ENCODE measurements around the gene ZNF423. TPM values are rescaled to one million over a fixed set of nuclear protein-coding genes. Genes with fewer than 3 reads are reported as not detected.

The ZNF423 gene
- polyA plus RNA-seq, 1 of the 3 experiments (the other 2 are of a cell fraction): 1.2 TPM

- H3K9me3 ChIP-seq: no peaks in the 10 kb centered on the region
- H3F3A ChIP-seq (replicated peaks; ENCODE audit: insufficient read depth): no peaks in the 10 kb centered on the region
- CTCF ChIA-PET: interaction anchor here (0.6 to 2.7 kb wide), 4 partner anchors 12 to 481 kb away, joined by 3 to 11 read pairs (median 3); no protein-coding TSS in a partner anchor
- H3K36me3 ChIP-seq (replicated peaks in 1 of 2; ENCODE audit: control insufficient read depth in 1 of 2, insufficient read depth in 2 of 2, low read length in 1 of 2): no peaks in the 10 kb centered on the region
- no peak overlapping the region for H3K9ac ChIP-seq
- H3K79me2 ChIP-seq (ENCODE audit: insufficient read depth): no peaks in the 10 kb centered on the region
- no peaks in the 10 kb centered on the region for H3K27me3 ChIP-seq (ENCODE audit: insufficient read depth)
- POLR2A ChIA-PET: no interaction called here
- no peaks in the 10 kb centered on the region for H3K9me2 ChIP-seq
- H3K4me2 ChIP-seq: no peak overlapping the region
- DNase-seq: peak; percentile 49
- H2AFZ ChIP-seq (ENCODE audit: low read depth): no peak overlapping the region
- H3K4me3 ChIP-seq (ENCODE audit: low read depth in 2 of 2, low read length in 1 of 2): no peak overlapping the region
- whole genome bisulfite sequencing (ENCODE audit: low lambda C conversion rate): 51% methylated on average over 10 of the region's 20 CpGs
- H3K27ac ChIP-seq (ENCODE audit: low read depth in 2 of 2, low read length in 1 of 2): no peak overlapping the region
- H4K20me1 ChIP-seq (ENCODE audit: insufficient read depth): no peaks in the 10 kb centered on the region
- TF ChIP-seq RAD21 (IDR thresholded peaks at IDR 0.05; ENCODE audit: low read length) (peak; percentile 57), USF1 (IDR thresholded peaks at IDR 0.05; ENCODE audit: borderline replicate concordance, low read depth) (no peak), SIN3A (IDR thresholded peaks at IDR 0.05; ENCODE audit: borderline replicate concordance, low read depth, low read length) (no peak)
- H3K4me1 ChIP-seq (ENCODE audit: control insufficient read depth in 1 of 2, insufficient read depth in 2 of 2, low read depth in 1 of 2, low read length in 1 of 2): no peaks in the 10 kb centered on the region; a peak in 1 of 4 replicates
Measured at GRCh38 chr16:49440156-49441065, 415.5 kb downstream of the ZNF423 start.

- ChIA-PET CTCF (interaction anchor here (0.6 to 2.7 kb wide), 4 partner anchors 13 to 482 kb away, joined by 3 to 11 read pairs (median 3); no protein-coding TSS in a partner anchor), POLR2A (no interaction called here)
- WGBS (ENCODE audit: low lambda C conversion rate): no CpG with 5 or more reads among the region's 4 CpGs
- Histone ChIP-seq H3K79me2 (ENCODE audit: insufficient read depth) (no peaks in the 10 kb centered on the region), H3K4me3 (ENCODE audit: low read depth in 2 of 2, low read length in 1 of 2) (no peak overlapping the region), H4K20me1 (ENCODE audit: insufficient read depth) (no peaks in the 10 kb centered on the region), H3K9ac (no peak overlapping the region), H3K4me1 (ENCODE audit: control insufficient read depth in 1 of 2, insufficient read depth in 2 of 2, low read depth in 1 of 2, low read length in 1 of 2) (no peaks in the 10 kb centered on the region; a peak in 1 of 4 replicates), H3K9me3 (no peaks in the 10 kb centered on the region), H3K27ac (ENCODE audit: low read depth in 2 of 2, low read length in 1 of 2) (no peak overlapping the region), H3K27me3 (ENCODE audit: insufficient read depth) (no peaks in the 10 kb centered on the region), H3F3A (replicated peaks; ENCODE audit: insufficient read depth) (no peaks in the 10 kb centered on the region), H3K36me3 (replicated peaks in 1 of 2; ENCODE audit: control insufficient read depth in 1 of 2, insufficient read depth in 2 of 2, low read length in 1 of 2) (no peaks in the 10 kb centered on the region), H3K9me2 (no peaks in the 10 kb centered on the region), H3K4me2 (no peak overlapping the region), H2AFZ (ENCODE audit: low read depth) (no peak overlapping the region)
- TF ChIP-seq RFX5 (IDR thresholded peaks at IDR 0.05; ENCODE audit: low read length) (no peak), FOSL2 (IDR thresholded peaks at IDR 0.05; ENCODE audit: borderline replicate concordance, low read depth) (no peak), NRF1 (IDR thresholded peaks at IDR 0.05; ENCODE audit: low read depth, low read length) (no peak), ELF1 (IDR thresholded peaks at IDR 0.05) (no peak)
- DNase-seq: no peak
Measured at GRCh38 chr16:49439676-49440075, 416.2 kb downstream of the ZNF423 start.

- no peak overlapping the region for H3K4me3 ChIP-seq (ENCODE audit: low read depth in 2 of 2, low read length in 1 of 2)
- 31% methylated on average over 7 of the region's 7 CpGs for WGBS (ENCODE audit: low lambda C conversion rate)
- TF ChIP-seq RFX5 (IDR thresholded peaks at IDR 0.05; ENCODE audit: low read length) (no peak), SIN3A (IDR thresholded peaks at IDR 0.05; ENCODE audit: borderline replicate concordance, low read depth, low read length) (no peak), PBX3 (IDR thresholded peaks at IDR 0.05) (no peak), FOSL2 (IDR thresholded peaks at IDR 0.05; ENCODE audit: borderline replicate concordance, low read depth) (no peak), MXI1 (IDR thresholded peaks at IDR 0.05; ENCODE audit: low read depth, low read length) (no peak), CTCF (IDR thresholded peaks at IDR 0.05) (no peak), EP300 (IDR thresholded peaks at IDR 0.05; ENCODE audit: borderline replicate concordance in 1 of 2, low read depth in 1 of 2, low read length in 1 of 2) (no peak), FOXM1 (IDR thresholded peaks at IDR 0.05; ENCODE audit: low read depth) (no peak)
- no peak overlapping the region for H3K9ac ChIP-seq
- no peaks in the 10 kb centered on the region for H3F3A ChIP-seq (replicated peaks; ENCODE audit: insufficient read depth)
- no peaks in the 10 kb centered on the region for H4K20me1 ChIP-seq (ENCODE audit: insufficient read depth)
- ChIA-PET POLR2A (no interaction called here), CTCF (interaction anchor here (1.1 kb wide), 1 partner anchor 31 kb away, joined by 3 read pairs; no protein-coding TSS in a partner anchor)
- H3K9me2 ChIP-seq: no peaks in the 10 kb centered on the region
- no peaks in the 10 kb centered on the region for H3K36me3 ChIP-seq (replicated peaks in 1 of 2; ENCODE audit: control insufficient read depth in 1 of 2, insufficient read depth in 2 of 2, low read length in 1 of 2)
- H3K79me2 ChIP-seq (ENCODE audit: insufficient read depth): no peaks in the 10 kb centered on the region
- H3K9me3 ChIP-seq: no peaks in the 10 kb centered on the region
- H3K27ac ChIP-seq (ENCODE audit: low read depth in 2 of 2, low read length in 1 of 2): no peak overlapping the region
- no peaks in the 10 kb centered on the region for H3K27me3 ChIP-seq (ENCODE audit: insufficient read depth)
- no peak overlapping the region for H2AFZ ChIP-seq (ENCODE audit: low read depth)
- no peak for DNase-seq
- H3K4me1 ChIP-seq (ENCODE audit: control insufficient read depth in 1 of 2, insufficient read depth in 2 of 2, low read depth in 1 of 2, low read length in 1 of 2): no peaks in the 10 kb centered on the region; a peak in 1 of 4 replicates
- H3K4me2 ChIP-seq: no peak overlapping the region
Measured at GRCh38 chr16:49439050-49439449, 416.9 kb downstream of the ZNF423 start.
